ENCODE results near the gene SEMA4B. TPM values are rescaled to one million over a fixed set of nuclear protein-coding genes. Genes with fewer than 3 reads are reported as not detected.
"Not testable (repeated sequence)": the region's sequence is repeated elsewhere in the genome, so short reads cannot be mapped to it uniquely, and the experiment has no call there.

The SEMA4B gene
- total RNA-seq, 1 experiment from 2014 or later, result 13.2 TPM

DNA sequence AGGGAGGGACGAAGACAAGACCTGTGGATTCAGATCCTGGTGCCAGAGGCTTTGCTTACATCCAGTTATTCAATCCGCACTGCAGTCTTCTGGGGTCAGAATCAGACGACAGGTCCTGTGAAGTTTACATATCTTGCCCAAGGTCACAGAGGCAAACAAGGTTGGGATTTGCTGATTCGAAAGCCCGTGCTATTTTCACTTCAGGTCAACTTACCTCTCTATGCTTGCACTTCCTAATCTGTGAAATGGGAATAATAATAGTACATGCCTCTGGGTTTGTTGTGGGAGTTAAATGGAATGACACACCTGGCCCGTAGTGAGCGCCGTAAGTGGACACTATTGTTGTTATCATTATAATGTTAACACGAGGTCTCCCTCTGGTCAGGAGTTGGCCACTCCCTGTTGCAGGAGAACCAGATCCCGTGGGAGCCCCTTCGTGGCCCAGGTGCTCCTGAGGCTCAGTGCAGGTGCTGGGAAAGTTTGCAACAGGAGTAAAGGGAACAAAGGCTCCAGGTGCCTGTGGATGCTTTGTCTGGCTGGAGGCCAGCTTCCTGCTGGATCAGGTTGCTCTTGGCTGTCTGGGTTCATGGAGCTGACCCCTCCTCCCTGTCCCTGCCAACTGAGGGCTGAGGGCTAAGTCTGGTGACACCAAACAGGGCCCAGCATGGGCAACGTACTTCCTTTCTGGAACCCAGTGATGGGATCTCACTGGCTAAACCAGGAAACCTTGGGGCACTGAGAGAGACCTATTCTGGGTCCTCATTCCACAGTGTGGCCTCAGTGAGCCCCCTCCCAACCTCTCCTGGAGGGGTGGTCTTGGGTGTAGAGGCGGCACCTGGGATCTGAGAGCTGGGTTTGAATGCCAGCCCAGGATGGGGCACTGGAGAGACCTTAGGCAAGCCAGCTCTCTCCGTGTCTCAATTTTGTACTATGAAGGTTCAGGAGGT, 40.1 kb upstream of the SEMA4B start:
- intact Hi-C loops (cut with micrococcal nuclease; ENCODE audit: unreplicated experiment), result no loop called here
- H3K4me1 ChIP-seq (ENCODE audit: insufficient read depth, low read length, poor library complexity, severe bottlenecking), result peaks cover 13% of the 10 kb centered on the region
- TF ChIP-seq CTCF (conservative IDR thresholded peaks at IDR 0.05; ENCODE audit: low read depth, low read length) (no peak), EZH2 (IDR thresholded peaks at IDR 0.05; ENCODE audit: borderline replicate concordance, low read depth, low read length, poor library complexity, severe bottlenecking) (no peak)
- H3K9me3 ChIP-seq (ENCODE audit: low read depth, low read length, poor library complexity, severe bottlenecking), result no peaks in the 10 kb centered on the region
- ChIA-PET CTCF (no interaction called here), POLR2A (ENCODE audit: low non-redundant PET) (no interaction called here)
- H3K27me3 ChIP-seq (replicated peaks; ENCODE audit: insufficient read depth, low read depth, low read length, poor library complexity), result no peaks in the 10 kb centered on the region
- no peak overlapping the region for H3K27ac ChIP-seq (ENCODE audit: low read depth, low read length, poor library complexity, severe bottlenecking)
- H3K4me3 ChIP-seq (ENCODE audit: low read depth, low read length, poor library complexity, severe bottlenecking), result no peak overlapping the region
- DNase-seq (ENCODE audit: low spot score), result no peak
- BruUV-seq (replicated peaks), result no TSS peak
- H3K36me3 ChIP-seq (ENCODE audit: insufficient read depth, low read length, poor library complexity, severe bottlenecking), result no peaks in the 10 kb centered on the region

DNA sequence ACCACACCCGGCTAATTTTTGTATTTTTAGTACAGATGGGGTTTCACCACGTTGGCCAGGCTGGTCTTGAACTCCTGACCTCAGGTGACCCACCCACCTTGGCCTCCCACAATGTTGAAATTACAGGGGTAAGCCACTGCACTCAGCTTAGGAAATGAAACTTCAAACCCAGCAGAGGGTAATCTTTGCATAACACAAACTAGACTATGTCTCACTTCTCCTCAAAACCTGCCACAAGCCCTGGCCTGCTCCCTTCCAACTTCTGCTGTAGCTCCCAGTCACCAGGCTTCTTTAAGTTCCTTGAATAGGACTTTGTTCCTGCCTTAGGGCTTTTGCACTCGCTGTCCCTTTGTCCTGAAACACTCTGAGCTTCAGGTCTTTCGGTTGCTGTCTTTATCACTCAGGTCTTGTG, 39.2 kb upstream of the SEMA4B start:
- ChIA-PET CTCF (no interaction called here), POLR2A (ENCODE audit: low non-redundant PET) (no interaction called here)
- no peak overlapping the region for H3K27ac ChIP-seq (ENCODE audit: low read depth, low read length, poor library complexity, severe bottlenecking)
- H3K4me1 ChIP-seq (ENCODE audit: insufficient read depth, low read length, poor library complexity, severe bottlenecking), result peaks cover 13% of the 10 kb centered on the region
- H3K36me3 ChIP-seq (ENCODE audit: insufficient read depth, low read length, poor library complexity, severe bottlenecking), result no peaks in the 10 kb centered on the region
- intact Hi-C loops (cut with micrococcal nuclease; ENCODE audit: unreplicated experiment), result no loop called here
- TF ChIP-seq CTCF (conservative IDR thresholded peaks at IDR 0.05; ENCODE audit: low read depth, low read length) (no peak), EZH2 (IDR thresholded peaks at IDR 0.05; ENCODE audit: borderline replicate concordance, low read depth, low read length, poor library complexity, severe bottlenecking) (no peak)
- no TSS peak for BruUV-seq (replicated peaks)
- no peak overlapping the region for H3K4me3 ChIP-seq (ENCODE audit: low read depth, low read length, poor library complexity, severe bottlenecking)
- DNase-seq (ENCODE audit: low spot score), result no peak
- no peaks in the 10 kb centered on the region for H3K9me3 ChIP-seq (ENCODE audit: low read depth, low read length, poor library complexity, severe bottlenecking)
- no peaks in the 10 kb centered on the region for H3K27me3 ChIP-seq (replicated peaks; ENCODE audit: insufficient read depth, low read depth, low read length, poor library complexity)

DNA sequence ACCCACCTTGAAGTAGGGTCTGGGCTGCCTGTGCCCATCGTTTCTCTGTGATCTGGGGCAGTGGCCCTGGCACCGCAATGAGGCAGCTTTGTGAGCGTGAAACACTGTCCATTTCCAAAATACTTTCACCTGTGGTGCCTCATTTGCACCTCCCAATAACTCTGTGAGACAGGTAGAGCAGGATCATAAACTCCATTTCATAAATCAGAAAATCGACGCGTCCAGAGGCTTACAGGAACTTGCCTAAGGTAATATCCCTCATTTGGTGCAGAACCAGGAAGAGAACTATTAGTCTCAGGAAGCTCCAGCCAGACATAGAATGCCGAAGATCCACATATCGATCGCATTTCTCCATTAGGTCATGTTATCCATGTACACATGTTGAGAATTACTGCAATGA, 38.2 kb upstream of the SEMA4B start:
- no TSS peak for BruUV-seq (replicated peaks)
- peaks cover 11% of the 10 kb centered on the region for H3K4me1 ChIP-seq (ENCODE audit: insufficient read depth, low read length, poor library complexity, severe bottlenecking)
- TF ChIP-seq EZH2 (IDR thresholded peaks at IDR 0.05; ENCODE audit: borderline replicate concordance, low read depth, low read length, poor library complexity, severe bottlenecking) (no peak), CTCF (conservative IDR thresholded peaks at IDR 0.05; ENCODE audit: low read depth, low read length) (no peak)
- no peak for DNase-seq (ENCODE audit: low spot score)
- no peaks in the 10 kb centered on the region for H3K36me3 ChIP-seq (ENCODE audit: insufficient read depth, low read length, poor library complexity, severe bottlenecking)
- no peak overlapping the region for H3K27ac ChIP-seq (ENCODE audit: low read depth, low read length, poor library complexity, severe bottlenecking)
- H3K27me3 ChIP-seq (replicated peaks; ENCODE audit: insufficient read depth, low read depth, low read length, poor library complexity), result no peaks in the 10 kb centered on the region
- no peak overlapping the region for H3K4me3 ChIP-seq (ENCODE audit: low read depth, low read length, poor library complexity, severe bottlenecking)
- POLR2A ChIA-PET (ENCODE audit: low non-redundant PET), result interaction anchor here (0.6 kb wide), 1 partner anchor 12 kb away, joined by 5 read pairs; no protein-coding TSS in a partner anchor
- CTCF ChIA-PET, result no interaction called here
- intact Hi-C loops (cut with micrococcal nuclease; ENCODE audit: unreplicated experiment), result no loop called here
- H3K9me3 ChIP-seq (ENCODE audit: low read depth, low read length, poor library complexity, severe bottlenecking), result no peaks in the 10 kb centered on the region

GRCh38 chr15:90164239-90164638, 36.9 kb upstream of the SEMA4B start:
- H3K27ac ChIP-seq (ENCODE audit: low read depth, low read length, poor library complexity, severe bottlenecking); BruUV-seq (replicated peaks); POLR2A ChIA-PET (ENCODE audit: low non-redundant PET): not testable (repeated sequence)

More at GRCh38 chr15:90164239-90164638, 36.9 kb upstream of the SEMA4B start:
- H3K36me3 ChIP-seq (ENCODE audit: insufficient read depth, low read length, poor library complexity, severe bottlenecking); H3K9me3 ChIP-seq (ENCODE audit: low read depth, low read length, poor library complexity, severe bottlenecking); DNase-seq (ENCODE audit: low spot score); H3K4me3 ChIP-seq (ENCODE audit: low read depth, low read length, poor library complexity, severe bottlenecking); CTCF ChIA-PET; intact Hi-C loops (cut with micrococcal nuclease; ENCODE audit: unreplicated experiment); H3K4me1 ChIP-seq (ENCODE audit: insufficient read depth, low read length, poor library complexity, severe bottlenecking); H3K27me3 ChIP-seq (replicated peaks; ENCODE audit: insufficient read depth, low read depth, low read length, poor library complexity): not testable (repeated sequence)

Data from A673 (cell line).